Heart right ventricle (tissue), 16 donors: ENCODE results near the gene ZHX3. TPM values are rescaled to one million over a fixed set of nuclear protein-coding genes. Genes with fewer than 3 reads are reported as not detected.

ENCODE experiments used
- ATAC-seq, 8 donors: fragments of 200-7000 bp; cut with Tn5 transposase; one replicate each; pipeline ENCODE4 v1.9.1; 2020; ENCODE audit warnings: mild to moderate bottlenecking in 8 of 8, moderate library complexity in 8 of 8, moderate number of reproducible peaks in 1 of 8
- DNase-seq, 2 donors: peaks; one replicate each; pipeline ENCODE4 v3.0.0-alpha.2; 2020
- H3K27ac ChIP-seq, 10 donors: fragments of 200-600 bp; sonication (generic) in 2 of 10; one replicate each; pipeline versions ENCODE4 v1.5.0 to v1.8.0; 2020 to 2022; ENCODE audit warnings: mild to moderate bottlenecking in 3 of 10
- H3K27me3 ChIP-seq, 7 donors: fragments of 200-600 bp; one replicate each; pipeline ENCODE4 v1.8.0; 2021 to 2022; ENCODE audit warnings: mild to moderate bottlenecking in 2 of 7
- H3K36me3 ChIP-seq, 9 donors: fragments of 200-600 bp; sonication (generic) in 1 of 9; one replicate each; pipeline versions ENCODE4 v1.5.0 to v1.8.0; 2020 to 2022; ENCODE audit warnings: mild to moderate bottlenecking in 2 of 9
- H3K4me1 ChIP-seq, 9 donors: fragments of 200-600 bp; sonication (generic) in 1 of 9; one replicate each; pipeline versions ENCODE4 v1.5.0 to v1.8.0; 2020 to 2022; ENCODE audit warnings: mild to moderate bottlenecking in 4 of 9
- H3K4me3 ChIP-seq, 10 donors: fragments of 200-600 bp; sonication (generic) in 2 of 10; one replicate each; pipeline versions ENCODE4 v1.5.0 to v1.8.0; 2020 to 2022; ENCODE audit warnings: mild to moderate bottlenecking in 7 of 10, moderate library complexity in 2 of 10
- H3K9me3 ChIP-seq, 11 donors: fragments of 200-600 bp in 10 of 11; sonication (generic) in 2 of 11; one replicate each; pipeline versions ENCODE4 v1.5.0 to v1.8.0; 2013 to 2022; ENCODE audit warnings: mild to moderate bottlenecking in 2 of 11, control low read depth in 1 of 11, moderate library complexity in 1 of 11
- WGBS, 2 donors: extraction: QIAGEN DNeasy Blood & Tissue Kit; methylation state at CpG; one replicate each; pipeline ENCODE4 v1.1.7; 2013; ENCODE audit warnings: inconsistent platforms in 1 of 2; 5-methylcytosine and 5-hydroxymethylcytosine counted together
- intact Hi-C, 10 donors: fragments of 100-400 bp; cut with DNase I; formaldehyde crosslinking; loops; one replicate each; pipeline versions ENCODE4 v1.11.1 to v1.14.2; 2022
- polyA plus RNA-seq, 2 donors: library from polyadenylated mRNA; stranded (reverse); fragments of 200-250 nt; gene quantifications; one replicate each; pipeline ENCODE4 v1.2.3, GENCODE V29; 2013
- total RNA-seq, 10 donors: library from RNA; stranded (reverse); fragmentation: NEBNext Ultra II Directional in 3 of 10; extraction: Animal tissue kit (Norgen Biotek cat#: 25700) in 3 of 10; gene quantifications; one replicate each; pipeline versions ENCODE4 v1.2.1 to v1.2.4, GENCODE V29; 2021 to 2023
- TF ChIP-seq, protein P1 (sequence below), 9 donors: fragments of 200-600 bp; sonication (generic) in 2 of 9; IDR thresholded peaks; one replicate each; pipeline versions ENCODE4 v1.5.0 to v1.8.0; 2021 to 2022; ENCODE audit warnings: antibody characterized with exemption in 9 of 9, mild to moderate bottlenecking in 5 of 9, moderate library complexity in 1 of 9
- donor health status: Arrhythmogenic right ventricular cardiomyopathy.
- donor health status: ischemic (EF 13 %, LVEDD 7.1; RV severe dilation, severe dysfunction).
- donor health status: healthy with polysubstance abuse.
- donor health status: DM: no; HTN: yes; CAD: no.
- donor health status: DM: no; HTN: no; CAD: no.
- donor health status: ischemic (EF 25% LVEDD 6.9; RV normal size, moderate dysfunction).
- donor health status: ischemic (EF 25% LVEDD 5.7; RV mildly dilated, moderate dysfunction).
- donor health status: healthy.
- donor health status: DM: yes; HTN: yes; CAD: no.
- donor health status: Ischemic cardiomyopathy.
- donor health status: ischemic (EF 35%, LVEDD 5.7; RV mildly dilated, moderate dysfunction).
- donor health status: nonischemic (EF 11% LVEDD 7.7; RV severe dilation, severe dysfunction).
- donor health status: DM: yes; HTN: yes; CAD: no.
- donor health status: PGD.
- donor health status: ischemic (EF 29% LVEDD 5.4; RV normal size, mild dysfunction).
- donor health status: nonischemic (EF 23%, LVEDD 6.1; RV moderate dilation, normal function).

Gene ZHX3
- total and polyA plus RNA-seq, 12 donors = 6.5 to 51.8 (median 30.4) TPM

DNA sequence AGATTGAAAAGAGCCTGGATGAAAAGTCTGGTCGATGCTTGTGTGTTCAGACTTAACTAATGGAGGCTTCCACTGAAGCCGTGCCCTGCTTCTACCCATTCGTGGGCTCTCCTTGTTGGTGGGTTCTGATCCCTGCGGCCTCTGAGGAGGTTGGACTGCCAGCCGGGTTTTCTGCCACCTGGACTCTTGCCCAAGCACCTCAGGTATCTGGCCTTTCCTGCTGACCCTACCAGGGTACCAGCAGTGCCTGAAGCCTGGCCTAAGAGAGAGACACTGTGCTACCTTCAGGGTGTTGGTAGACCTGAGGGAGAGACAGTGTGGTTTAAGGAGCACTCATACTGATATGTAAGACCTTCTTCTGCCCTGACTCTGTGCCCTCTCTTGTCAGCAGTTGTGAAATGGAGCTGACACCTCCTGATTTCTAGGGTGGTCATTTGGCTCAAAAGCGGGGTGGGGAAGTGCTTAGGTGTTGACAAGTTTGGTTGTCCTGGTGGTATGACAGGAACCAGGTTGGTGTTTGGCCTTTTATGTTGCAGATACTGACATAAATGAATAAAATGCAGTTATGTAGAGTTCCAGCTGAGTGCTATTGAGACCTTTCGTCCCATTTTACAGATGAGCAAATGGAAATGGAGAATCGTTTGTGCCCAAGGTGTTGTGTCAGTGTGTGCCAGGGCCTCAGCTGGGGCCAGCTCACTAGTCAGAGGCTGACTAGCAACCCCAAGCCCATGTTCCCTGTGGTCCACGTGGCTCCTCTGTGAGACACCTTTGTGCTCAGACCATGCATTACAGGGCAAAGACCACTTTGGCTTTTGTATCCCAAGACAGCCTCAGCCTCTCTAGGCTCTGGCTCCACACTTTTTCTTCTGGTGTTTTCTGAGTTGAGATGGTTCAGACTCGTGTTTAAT lies 177.1 kb downstream of the ZHX3 start:
- intact Hi-C loops = no loop called here

GRCh38 chr20:41139227-41140093 lies 178.1 kb downstream of the ZHX3 start:
- TF ChIP-seq, protein P1, sequence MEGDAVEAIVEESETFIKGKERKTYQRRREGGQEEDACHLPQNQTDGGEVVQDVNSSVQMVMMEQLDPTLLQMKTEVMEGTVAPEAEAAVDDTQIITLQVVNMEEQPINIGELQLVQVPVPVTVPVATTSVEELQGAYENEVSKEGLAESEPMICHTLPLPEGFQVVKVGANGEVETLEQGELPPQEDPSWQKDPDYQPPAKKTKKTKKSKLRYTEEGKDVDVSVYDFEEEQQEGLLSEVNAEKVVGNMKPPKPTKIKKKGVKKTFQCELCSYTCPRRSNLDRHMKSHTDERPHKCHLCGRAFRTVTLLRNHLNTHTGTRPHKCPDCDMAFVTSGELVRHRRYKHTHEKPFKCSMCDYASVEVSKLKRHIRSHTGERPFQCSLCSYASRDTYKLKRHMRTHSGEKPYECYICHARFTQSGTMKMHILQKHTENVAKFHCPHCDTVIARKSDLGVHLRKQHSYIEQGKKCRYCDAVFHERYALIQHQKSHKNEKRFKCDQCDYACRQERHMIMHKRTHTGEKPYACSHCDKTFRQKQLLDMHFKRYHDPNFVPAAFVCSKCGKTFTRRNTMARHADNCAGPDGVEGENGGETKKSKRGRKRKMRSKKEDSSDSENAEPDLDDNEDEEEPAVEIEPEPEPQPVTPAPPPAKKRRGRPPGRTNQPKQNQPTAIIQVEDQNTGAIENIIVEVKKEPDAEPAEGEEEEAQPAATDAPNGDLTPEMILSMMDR (IDR thresholded peaks at IDR 0.05) = no peak
- 48 to 60% methylated on average over 5 of the region's 5 CpGs for WGBS, 2 donors
- H3K27ac ChIP-seq = peak overlapping the region; percentile 90 to 100 (median 98)
- peaks cover 0 to 9% (median 0%) of the 10 kb centered on the region in 7 donors for H3K27me3 ChIP-seq
- intact Hi-C loops = loop anchor here in 6 of 10 donors (5.0 to 10.0 kb wide), 8 partner anchors 33 to 275 kb away; partner anchors contain the start of gene LPIN3 (in 2 of the 6)
- H3K36me3 ChIP-seq = peaks cover 0 to 8% (median 0%) of the 10 kb centered on the region in 9 donors
- H3K4me1 ChIP-seq = peaks cover 24 to 83% (median 75%) of the 10 kb centered on the region in 9 donors
- H3K9me3 ChIP-seq = no peaks in the 10 kb centered on the region
- peak overlapping the region; percentile 71 to 99 (median 94) for H3K4me3 ChIP-seq
- DNase-seq (no peak), ATAC-seq (no peak)

More for the DNA sequence above, 177.1 kb downstream of the ZHX3 start:
- TF ChIP-seq, protein P1 (IDR thresholded peaks at IDR 0.05) = no peak
- Histone ChIP-seq H3K27me3 (peaks cover 0 to 9% (median 0%) of the 10 kb centered on the region in 7 donors), H3K36me3 (peaks cover 0 to 12% (median 0%) of the 10 kb centered on the region in 9 donors), H3K4me3 (peak overlapping the region in 8 of 10 donors; percentile 0 to 97 (median 94)), H3K9me3 (no peaks in the 10 kb centered on the region), H3K27ac (peak overlapping the region; percentile 72 to 100 (median 97)), H3K4me1 (peaks cover 31 to 90% (median 80%) of the 10 kb centered on the region in 9 donors)
- no peak for ATAC-seq
- 51 to 61% methylated on average over 10 of the region's 10 CpGs for WGBS, 2 donors
- DNase-seq = no peak

DNA sequence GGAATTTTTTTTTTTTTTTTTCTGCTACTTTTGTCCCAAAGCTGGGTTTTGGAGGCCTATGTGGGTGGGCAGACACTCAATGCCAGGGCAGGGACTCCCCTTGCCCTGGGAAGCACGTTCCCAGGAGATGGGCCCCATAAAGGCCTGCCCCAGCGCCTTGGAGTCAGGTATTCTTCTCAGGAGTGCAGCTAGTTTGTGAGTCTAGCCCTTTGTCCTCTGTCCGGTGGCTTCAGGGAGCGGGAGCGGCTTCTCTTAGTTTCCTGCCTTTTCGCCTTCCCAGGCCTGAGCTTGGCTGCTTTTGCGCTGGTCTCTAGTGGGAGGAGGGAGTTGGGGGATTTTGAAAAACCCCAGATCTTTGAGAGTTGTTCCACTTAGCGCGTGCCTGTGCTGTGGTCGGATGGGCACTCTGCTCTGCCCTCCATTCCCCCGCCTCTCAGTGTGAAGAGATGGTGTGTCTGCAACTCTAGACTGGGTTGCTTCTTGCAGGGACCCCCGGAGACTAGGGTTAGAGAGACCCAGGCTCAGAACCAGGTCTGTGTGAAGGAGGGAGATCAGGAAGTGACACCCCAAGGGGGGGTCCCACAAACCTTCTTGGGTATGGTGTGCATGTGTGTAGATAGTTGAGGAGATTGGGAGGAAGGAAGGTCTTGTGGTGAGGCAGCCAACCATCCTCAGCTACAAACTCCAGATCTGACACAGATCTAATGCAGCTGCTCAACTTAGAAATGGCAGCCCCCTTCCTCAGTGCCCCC lies 178.9 kb downstream of the ZHX3 start:
- Histone ChIP-seq H3K27me3 (peaks cover 0 to 9% (median 0%) of the 10 kb centered on the region in 7 donors), H3K4me1 (peaks cover 24 to 75% (median 67%) of the 10 kb centered on the region in 9 donors), H3K36me3 (no peaks in the 10 kb centered on the region), H3K4me3 (peak overlapping the region; percentile 71 to 99 (median 94)), H3K27ac (peak overlapping the region; percentile 90 to 100 (median 98)), H3K9me3 (no peaks in the 10 kb centered on the region)
- TF ChIP-seq, protein P1 (IDR thresholded peaks at IDR 0.05) = no peak
- ATAC-seq (peak in 3 of 8 donors; percentile 1 to 7 (median 6)), DNase-seq (peak in 1 of 2 donors; percentile 34)
- 8 to 18% methylated on average over 12 of the region's 12 CpGs for WGBS, 2 donors
- intact Hi-C loops = loop anchor here in 6 of 10 donors (5.0 to 10.0 kb wide), 8 partner anchors 34 to 276 kb away; partner anchors contain the start of gene LPIN3 (in 2 of the 6)
